Fibroblast of mammary gland (primary cell): Measurements from ENCODE around the gene SNN.

Experiments
- DNase-seq: peaks from one replicate; pipeline ENCODE4 v3.0.0-alpha.2; 2010; ENCODE audit warnings: low read depth
- H3K4me3 ChIP-seq: 2 replicates; pipeline ENCODE4 v1.5.1; 2011; ENCODE audit warnings: low read depth, mild to moderate bottlenecking, low read length, moderate library complexity; ENCODE audit not compliant: control insufficient read depth
- TF ChIP-seq, protein P1 (sequence below): conservative IDR thresholded peaks from 2 replicates; pipeline ENCODE4 v1.5.1; 2011; ENCODE audit warnings: low read depth, low read length, inconsistent platforms; ENCODE audit not compliant: control insufficient read depth, insufficient read depth

SNN gene

DNA sequence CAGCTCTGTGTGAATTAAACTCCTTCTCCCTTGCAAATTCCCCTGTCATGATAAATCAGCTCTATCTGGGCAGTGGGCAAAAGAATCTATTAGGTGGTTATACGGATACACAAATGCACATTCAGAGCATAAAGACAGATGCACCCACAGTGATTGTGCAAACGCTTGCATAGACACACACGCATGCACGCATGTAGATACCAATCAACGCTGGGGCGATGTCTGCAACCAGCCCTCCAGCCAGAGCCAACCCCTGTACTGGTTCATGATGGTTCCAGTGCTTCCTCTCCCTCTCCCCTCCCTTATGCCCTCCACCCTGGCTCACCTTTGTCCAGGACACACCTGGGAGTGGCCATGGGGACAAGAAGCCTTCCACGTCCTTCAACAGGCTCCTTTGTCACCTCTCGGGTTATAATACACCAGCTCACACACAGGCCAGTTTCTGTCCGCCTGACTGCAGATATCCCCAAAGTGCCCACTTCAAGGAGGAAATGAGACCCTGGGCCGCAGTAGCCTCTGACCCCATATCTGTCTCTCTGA, 33.1 kb upstream of the SNN start:
- TF ChIP-seq, protein P1, sequence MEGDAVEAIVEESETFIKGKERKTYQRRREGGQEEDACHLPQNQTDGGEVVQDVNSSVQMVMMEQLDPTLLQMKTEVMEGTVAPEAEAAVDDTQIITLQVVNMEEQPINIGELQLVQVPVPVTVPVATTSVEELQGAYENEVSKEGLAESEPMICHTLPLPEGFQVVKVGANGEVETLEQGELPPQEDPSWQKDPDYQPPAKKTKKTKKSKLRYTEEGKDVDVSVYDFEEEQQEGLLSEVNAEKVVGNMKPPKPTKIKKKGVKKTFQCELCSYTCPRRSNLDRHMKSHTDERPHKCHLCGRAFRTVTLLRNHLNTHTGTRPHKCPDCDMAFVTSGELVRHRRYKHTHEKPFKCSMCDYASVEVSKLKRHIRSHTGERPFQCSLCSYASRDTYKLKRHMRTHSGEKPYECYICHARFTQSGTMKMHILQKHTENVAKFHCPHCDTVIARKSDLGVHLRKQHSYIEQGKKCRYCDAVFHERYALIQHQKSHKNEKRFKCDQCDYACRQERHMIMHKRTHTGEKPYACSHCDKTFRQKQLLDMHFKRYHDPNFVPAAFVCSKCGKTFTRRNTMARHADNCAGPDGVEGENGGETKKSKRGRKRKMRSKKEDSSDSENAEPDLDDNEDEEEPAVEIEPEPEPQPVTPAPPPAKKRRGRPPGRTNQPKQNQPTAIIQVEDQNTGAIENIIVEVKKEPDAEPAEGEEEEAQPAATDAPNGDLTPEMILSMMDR: no peak
- H3K4me3 ChIP-seq: no peak overlapping the region
- no peak for DNase-seq

DNA sequence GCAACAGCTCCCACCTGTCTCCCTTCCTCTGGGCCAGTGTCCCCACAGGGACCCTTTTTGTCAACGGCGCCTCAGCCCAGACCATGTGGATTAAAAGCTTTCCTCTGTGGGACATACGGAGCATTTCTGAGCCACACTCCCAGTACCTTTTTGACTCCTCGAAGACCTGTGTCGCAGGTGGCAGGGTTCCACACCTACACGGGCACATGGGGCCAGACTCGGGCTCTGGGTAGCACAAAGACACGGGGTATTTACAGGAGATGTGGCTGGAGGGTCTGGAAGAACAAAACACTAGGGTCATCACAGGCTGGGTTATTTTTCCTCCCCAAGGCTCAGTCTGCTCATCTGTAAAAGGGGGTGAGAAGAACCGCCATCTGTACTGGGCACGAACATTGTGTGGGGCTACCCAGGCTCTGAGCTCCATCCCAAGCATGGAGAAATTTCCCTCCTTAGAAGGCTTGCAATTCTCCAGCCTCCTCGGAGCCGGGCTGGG, 32.5 kb upstream of the SNN start:
- TF ChIP-seq, protein P1: no peak
- no peak overlapping the region for H3K4me3 ChIP-seq
- DNase-seq: no peak

DNA sequence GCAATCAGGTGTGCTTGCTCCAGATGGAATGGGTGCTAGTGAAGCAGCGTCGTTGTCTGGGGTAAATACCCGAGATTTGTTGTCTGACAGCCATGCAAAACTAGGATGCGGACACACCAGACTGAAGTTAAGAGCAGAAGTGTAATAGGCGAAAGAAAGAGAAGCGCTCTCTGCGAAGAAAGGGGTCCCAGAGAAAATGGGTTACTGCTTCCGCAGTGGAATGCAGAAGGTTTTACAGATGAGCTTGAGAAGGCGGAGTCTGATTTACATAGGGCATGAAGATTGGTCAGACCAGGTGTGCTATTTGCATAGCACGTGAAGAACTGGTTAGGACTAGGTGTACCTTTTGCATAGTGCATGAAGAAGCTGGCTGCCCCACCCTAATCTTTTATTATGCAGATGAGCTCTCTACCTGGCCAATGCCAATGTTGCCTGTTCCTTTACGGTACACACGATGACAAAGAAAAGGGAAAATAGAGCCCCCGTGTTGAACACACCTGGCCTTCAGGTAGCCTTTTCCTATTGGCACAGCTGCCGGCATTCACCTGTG, 32.0 kb upstream of the SNN start:
- no peak for DNase-seq

GRCh38 chr16:11637320-11637719, 30.9 kb upstream of the SNN start:
- H3K4me3 ChIP-seq: no peak overlapping the region
- no peak for DNase-seq
- TF ChIP-seq, protein P1: no peak

More for the DNA sequence above, 32.0 kb upstream of the SNN start:
- TF ChIP-seq, protein P1: no peak
- H3K4me3 ChIP-seq: no peak overlapping the region

DNA sequence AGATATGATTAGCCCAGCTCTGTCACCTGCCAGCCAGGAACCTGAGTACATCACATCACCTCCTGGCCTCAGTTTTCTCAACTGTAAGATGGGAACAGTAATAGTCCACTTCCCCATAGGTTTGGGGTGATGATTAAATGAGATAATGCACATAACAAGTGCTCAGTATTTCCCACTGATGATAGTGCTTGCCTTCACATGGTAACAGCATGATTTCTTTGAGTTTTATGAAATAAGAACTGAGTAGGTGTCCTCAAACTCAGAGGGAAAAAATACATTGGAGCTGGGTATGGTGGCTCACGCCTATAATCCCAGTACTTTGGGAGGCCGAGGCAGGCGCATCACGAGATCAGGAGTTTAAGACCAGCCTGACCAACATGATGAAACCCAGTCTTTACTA, 30.1 kb upstream of the SNN start:
- DNase-seq: no peak

DNA sequence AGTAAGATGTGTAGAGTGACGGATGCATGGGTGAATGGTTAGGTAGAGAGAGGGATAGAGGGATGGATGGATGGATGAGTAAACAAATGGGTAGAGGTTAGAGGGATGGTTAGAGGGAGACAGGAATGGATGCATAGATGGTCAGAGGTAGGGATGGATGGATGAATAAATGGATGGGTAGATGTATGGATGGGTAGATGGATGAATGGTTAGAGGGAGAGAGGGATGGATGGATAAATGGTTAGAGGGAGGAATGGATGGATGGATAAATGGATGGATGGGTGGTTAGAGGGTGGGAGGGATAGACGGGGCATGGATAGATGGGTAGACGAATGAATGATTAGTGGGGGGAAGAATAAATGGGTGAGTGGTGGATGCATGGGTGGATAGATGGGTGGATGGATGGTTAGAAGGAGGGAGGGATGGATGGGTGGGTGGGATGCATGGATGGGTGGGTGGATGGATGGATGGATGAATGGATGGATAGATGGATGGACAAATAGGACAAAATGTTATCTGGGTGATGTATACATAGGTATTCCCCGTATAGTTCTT, 29.2 kb upstream of the SNN start:
- TF ChIP-seq, protein P1: no peak
- H3K4me3 ChIP-seq: no peak overlapping the region
- no peak for DNase-seq

More for the DNA sequence above, 30.1 kb upstream of the SNN start:
- TF ChIP-seq, protein P1: no peak
- H3K4me3 ChIP-seq: no peak overlapping the region
